ENCODE measurements around the gene NCOA7. TPM values are rescaled to one million over a fixed set of nuclear protein-coding genes. Genes with fewer than 3 reads are reported as not detected.

The NCOA7 gene
- total and polyA plus RNA-seq, 2 of the 8 experiments (the other 6 are each of a cell fraction or from before 2014, with no cell fraction given): 2.6 to 10.7 TPM

- TF ChIP-seq HDAC6 (IDR thresholded peaks at IDR 0.05; ENCODE audit: low read depth, low read length): no peak
- no peak for TF ChIP-seq CREB1 (IDR thresholded peaks at IDR 0.05)
- no peak for TF ChIP-seq BRCA1 (IDR thresholded peaks at IDR 0.05; ENCODE audit: low read depth, low read length)
- TF ChIP-seq ASH2L (IDR thresholded peaks at IDR 0.05; ENCODE audit: low read length): no peak
Observed at GRCh38 chr6:125819535-125820326, 29.0 kb downstream of the NCOA7 start (continued).
